Measurements from ENCODE around the gene CTNNA3.

The CTNNA3 gene

GRCh38 chr10:66788178-66788987 is 907.6 kb downstream of the CTNNA3 start:
- DNase-seq, result no peak

DNA sequence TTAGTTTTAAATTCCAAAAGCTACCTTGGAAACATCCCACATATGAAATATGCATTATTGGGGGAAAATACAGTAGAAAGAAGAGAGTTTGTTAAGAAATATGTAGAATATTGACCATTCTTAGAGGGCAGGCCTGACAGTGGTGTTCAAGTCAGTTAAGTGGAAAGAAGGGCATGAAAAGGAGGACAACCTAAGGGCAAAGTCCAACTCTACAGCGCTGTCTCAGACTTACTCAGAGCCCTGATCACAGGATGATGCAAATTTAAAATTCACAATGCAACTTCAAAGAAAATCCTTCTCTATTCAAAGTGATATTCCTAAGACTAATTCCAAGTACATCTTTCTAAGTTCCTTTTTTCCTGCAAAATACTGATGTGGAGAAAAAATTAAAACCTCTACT is 909.3 kb downstream of the CTNNA3 start:
- DNase-seq, result no peak

DNA sequence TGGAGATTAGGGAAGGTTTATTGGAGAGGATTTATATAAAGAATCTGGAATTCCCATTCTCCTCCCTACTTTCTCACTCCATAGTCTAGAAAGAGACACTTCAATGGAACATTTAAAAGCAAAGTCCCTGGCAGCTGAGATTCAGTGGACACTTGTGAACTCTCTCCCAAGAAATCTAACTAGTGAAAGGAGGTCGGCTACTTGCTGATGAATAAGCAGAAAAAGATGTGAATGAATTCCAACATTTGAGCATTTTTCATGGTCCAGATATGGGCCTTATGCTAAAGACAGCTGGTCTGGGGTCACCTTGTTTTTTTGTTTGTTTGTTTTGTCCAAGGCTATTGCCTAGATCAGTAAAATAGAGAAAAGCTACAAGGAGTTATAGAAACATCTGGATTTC is 911.2 kb downstream of the CTNNA3 start:
- no peak for DNase-seq

- DNase-seq, result no peak
Observed at GRCh38 chr10:66783316-66783715, 912.7 kb downstream of the CTNNA3 start.

DNA sequence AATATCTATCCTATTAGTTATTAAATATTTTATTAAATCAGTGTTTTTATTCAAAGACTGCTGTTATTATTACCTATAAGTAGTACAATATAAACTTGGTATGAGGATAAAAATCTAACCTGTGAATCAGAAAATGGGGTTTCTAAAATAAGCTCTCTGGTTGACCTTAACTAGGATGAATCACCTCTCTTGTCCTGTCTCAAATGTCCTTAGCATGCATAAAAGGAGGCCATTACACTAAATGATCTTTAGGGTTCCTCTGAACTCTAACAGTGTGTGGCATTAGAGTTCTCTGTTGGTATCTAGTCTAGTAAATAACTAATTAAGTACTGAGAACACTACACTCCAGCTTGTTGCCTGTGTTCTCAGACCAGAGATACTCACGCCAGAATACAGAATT is 913.2 kb downstream of the CTNNA3 start:
- no peak for DNase-seq

DNA sequence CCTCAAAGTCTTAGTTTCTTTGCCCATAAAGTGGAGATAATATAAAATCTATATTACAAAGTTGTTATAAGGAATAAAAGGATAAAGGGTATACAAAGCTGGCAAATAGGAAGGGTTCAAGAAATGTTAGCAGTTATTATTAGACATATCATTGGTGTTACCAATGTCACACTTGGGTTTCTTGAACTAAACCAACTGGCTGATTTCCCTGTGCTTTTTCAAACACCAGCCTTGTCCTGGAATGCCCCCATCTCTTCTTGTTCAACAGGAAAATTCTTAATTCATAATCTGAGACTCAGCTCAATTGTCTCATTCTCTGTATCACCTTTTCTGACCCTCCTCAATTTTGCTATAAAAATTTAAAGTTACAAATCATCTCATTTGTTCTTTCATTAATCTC is 913.9 kb downstream of the CTNNA3 start:
- no peak for DNase-seq

DNA sequence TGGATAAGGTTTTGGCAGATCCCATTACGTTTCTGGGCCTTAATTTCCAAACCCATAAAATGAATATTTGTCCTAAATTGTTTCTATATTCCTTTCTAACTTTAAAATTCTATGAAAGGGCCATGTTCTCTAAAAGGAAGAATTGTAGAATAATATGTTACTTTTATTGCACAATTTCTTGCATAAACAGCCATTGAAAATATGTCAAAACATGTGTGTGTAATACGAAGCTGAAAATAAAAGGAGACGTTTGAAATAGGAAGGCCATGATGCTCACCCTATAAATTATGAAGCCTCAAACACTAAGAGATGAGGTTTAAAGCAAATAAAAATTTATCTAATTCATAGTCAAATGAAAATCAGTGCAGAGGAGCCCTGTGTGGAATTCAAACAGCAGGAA is 915.2 kb downstream of the CTNNA3 start:
- no peak for DNase-seq

GRCh38 chr10:66778351-66778750 is 917.6 kb downstream of the CTNNA3 start:
- no peak for DNase-seq

GRCh38 chr10:66777665-66778064 is 918.3 kb downstream of the CTNNA3 start:
- no peak for DNase-seq

DNA sequence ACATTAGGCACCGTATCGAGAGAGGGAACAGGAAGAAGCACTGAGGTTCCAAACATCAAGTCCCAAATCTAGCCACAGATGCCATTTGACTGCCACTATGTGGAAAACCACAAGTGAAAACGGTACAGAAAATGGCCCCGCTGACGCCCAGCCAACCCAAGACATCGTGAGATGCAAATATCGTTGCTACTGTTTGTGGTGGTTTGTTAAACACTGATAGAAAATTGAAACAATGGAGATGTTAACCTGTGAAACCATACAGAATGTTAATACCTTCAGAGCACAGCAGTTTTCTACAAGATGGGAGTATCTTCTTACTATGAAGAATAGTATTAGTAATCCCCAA is 922.5 kb downstream of the CTNNA3 start:
- DNase-seq, result no peak

DNA sequence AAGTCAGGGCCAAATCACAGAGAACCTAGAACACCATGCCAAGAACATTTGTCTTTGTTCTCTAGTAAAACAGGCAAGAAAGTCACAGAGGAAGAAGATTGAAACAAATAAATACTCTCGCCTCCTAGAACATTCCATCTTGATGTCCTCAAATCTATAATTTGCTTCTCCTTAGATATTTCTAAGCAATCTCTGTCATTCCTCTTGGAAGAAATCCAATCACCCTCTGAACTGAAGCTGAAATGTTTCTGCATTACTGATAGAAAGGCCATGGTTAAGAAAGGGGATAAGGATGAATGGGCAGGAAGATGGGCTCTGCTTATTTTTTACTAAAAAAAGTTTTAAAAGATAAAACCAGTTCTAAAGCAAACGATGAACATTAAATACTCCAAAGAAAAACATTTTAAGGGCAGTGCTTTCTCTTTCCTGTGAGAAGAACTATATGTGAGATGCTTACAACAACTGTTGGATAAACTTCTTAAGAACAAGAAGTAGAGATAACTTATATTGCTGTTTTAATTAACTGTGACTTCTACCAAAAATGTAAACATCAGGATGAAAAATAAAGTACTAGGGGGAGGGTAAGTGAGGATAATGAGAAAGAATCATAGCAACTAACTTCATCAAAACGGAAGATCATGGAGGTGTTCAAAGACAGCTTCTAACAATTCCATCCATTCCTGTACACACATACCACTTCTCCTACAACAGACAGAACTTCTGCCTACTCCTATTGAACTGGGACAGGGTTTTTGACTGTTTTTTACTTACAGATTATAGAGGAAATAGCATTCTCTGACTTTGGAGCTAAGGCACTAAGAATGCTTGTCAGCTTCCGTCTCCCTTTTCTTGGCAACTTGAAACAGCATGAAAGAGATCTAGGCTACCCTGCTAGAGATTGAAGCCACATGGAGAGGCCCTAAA is 923.2 kb downstream of the CTNNA3 start:
- DNase-seq, result no peak

DNA sequence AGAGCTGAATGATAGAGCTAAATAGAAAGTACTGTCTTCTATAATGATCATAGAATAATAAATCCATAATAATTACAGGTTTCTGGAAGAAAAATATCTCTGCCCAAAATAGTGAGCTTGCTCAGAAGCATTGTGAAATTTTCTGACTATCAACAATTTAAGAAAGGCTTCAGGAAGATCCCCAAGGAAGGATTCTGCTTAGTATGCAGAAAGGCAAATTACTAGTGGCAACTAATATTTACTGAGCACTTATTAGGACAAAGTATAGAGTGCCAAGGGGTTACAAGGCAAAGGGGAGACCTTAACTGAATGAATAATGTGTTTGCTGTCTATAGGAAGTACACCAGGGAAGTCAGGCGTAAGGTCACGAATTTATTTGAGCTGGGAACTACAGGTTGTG is 928.3 kb downstream of the CTNNA3 start:
- DNase-seq, result no peak

- DNase-seq, result no peak
Observed at GRCh38 chr10:66762218-66762729, 933.7 kb downstream of the CTNNA3 start.

DNA sequence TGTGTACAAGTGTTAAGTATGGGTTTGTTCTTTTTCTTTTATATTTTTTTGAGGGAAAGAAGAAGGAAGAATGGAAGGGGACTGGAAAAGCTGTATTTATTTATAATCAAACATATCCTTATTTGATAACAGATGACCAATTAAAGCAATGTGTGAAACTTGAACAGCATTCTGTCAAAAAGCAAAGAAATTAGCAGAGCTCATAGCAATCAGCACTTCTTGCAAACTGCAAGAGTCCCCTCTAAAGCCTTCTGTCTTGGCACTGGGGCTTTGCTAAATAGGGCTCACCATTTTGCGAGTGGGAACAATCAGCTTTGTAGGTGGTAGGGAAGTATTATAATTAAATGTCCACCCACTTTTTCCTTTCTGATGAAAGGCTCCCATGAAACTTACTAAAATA is 935.1 kb downstream of the CTNNA3 start:
- no peak for DNase-seq

DNA sequence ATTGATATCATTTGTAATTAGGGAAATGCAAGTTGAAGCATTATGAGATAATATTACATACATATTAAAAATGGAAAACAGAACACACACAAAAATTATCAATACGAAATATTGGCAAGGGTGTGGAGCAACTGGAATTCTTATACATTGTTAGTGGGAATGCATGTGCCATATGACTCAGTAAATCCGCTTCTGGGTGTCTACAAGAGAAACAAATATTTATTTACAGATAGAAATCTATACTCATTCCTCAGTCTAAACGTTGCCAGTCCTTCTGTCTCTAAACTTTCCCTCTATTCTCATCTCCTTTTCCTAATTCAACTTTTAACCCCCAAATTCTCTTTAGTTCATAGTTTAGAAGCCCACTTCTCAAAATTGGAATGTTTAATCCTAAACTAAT is 940.5 kb downstream of the CTNNA3 start:
- DNase-seq, result no peak

GRCh38 chr10:66752714-66753113 is 943.3 kb downstream of the CTNNA3 start:
- no peak for DNase-seq

DNA sequence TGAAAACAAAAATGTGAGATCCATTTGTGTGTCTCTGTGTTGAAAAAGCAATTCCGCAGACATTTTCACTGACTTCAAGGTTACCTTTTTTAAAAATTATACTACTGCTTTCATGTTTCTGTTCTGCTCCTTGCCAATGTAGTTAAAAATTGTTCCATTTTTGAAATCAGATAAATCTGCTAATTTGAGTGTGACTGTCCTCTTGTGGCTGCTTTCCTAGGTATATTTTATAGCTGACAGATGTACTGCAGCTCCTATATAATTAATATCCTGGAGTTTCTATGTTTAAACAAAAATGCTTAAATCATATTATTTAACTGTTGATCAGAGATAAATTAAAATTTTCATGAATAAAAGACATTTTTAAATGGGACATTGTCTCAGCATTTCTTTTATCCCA is 947.8 kb downstream of the CTNNA3 start:
- no peak for DNase-seq

DNA sequence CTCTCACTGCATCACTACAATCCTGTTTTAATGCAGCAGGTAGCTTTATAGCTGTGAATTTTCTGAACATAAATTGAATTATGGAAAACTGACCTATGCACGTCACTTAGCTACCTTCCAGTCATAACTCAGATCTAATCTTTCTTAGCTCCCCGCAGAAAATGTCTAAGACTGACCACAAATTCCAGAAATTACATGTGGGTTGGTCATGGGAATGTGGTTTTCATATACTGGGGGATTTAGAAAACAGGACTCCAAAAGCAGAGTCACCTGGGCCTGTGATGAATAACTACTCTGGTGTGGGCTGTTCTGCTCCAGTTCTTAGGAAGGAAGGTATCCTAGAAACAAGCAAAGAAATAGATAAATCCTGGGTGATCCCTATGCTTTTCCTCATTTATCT is 948.5 kb downstream of the CTNNA3 start:
- no peak for DNase-seq

DNA sequence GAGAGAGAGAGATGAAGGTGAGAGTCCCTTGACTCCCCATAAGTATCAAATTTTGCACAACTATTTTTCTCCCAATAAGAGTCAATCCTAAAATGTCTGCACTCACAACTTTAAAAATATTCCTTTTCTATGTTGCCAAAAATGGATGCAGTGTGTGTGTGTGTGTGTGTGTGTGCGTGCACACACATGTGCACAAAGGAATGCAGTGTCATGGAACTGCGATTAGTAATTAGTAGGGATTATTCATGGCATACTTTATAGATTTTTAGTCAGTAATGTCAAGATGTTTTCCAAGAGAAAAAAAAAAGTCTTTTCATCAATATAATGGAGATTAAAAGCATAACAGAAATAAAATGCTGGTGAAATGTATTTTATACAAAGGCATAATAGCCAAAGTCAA is 949.3 kb downstream of the CTNNA3 start:
- no peak for DNase-seq

DNA sequence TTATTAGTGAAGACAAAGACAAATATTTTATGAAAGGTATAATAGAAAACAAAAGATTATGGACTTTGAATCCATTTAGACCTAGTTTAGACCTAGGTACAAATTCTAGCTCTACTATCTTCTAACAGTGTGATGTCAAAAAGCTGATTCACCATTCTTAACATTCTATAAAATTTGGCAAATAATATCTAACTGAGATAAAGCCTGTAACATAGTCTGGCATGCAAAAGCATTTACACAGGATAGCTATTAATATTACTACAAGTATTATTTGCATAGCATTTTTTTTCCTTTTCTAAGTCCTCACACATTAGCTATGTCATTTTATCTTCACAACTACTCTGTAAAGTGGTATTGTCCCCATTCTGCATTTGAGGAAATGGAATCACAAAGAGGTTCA is 949.7 kb downstream of the CTNNA3 start:
- DNase-seq, result no peak

GRCh38 chr10:66744915-66745314 is 951.1 kb downstream of the CTNNA3 start:
- DNase-seq, result no peak

- no peak for DNase-seq
Observed at GRCh38 chr10:66737241-66737640, 958.8 kb downstream of the CTNNA3 start.

DNA sequence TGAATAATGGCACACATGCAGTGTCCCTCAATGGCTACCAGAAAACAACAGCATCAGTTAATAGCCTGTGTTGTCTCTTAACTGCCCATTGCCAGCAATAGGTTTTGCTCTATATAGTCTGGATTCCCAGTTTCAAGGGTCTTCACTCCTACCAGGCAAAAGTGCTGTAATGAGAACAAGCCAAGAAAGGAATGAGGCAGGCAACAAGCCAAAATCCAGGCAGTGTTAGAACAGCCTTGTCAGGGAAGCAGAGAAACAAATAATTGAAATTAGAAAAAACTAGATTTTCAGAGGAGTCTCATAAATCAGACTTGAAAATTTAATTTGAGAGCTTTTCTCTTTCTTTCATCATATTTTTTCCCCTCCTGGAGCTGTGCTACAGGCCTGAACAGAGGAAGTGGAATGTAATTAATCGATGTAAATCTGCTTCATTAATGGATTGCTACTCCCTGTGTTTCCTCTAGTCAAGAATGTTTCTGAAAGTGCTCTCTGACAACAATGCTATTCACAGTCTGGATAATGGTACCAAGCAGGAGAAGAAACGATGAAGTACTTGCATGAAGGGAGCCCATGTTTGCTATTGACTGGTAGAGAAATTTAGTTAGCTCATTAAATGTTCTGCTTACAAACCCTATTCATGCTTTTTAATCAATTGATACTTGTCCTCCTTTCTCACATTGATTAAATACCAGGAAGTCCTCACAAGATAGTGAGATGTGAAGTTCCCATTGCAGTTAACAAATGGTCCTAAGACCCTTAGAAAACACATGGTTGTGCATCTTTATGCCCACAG is 972.2 kb downstream of the CTNNA3 start:
- no peak for DNase-seq

Data from activated T-cell treated with anti-CD3 and anti-CD28 coated beads, Interleukin-2, amount 50 U/mL, for 1 hour (primary cell).